ENCODE measurements around the gene ELOF1.
A peak's percentile ranks its signal among the peaks of the same experiment; 100 is the strongest.

The ELOF1 gene

GRCh38 chr19:11597202-11598102 is 38.4 kb upstream of the ELOF1 start, which contains the start of gene ZNF627:
Gene ZNF627 (plus strand): TSS chr19:11597483. CDS start chr19:11597628, 145 bp downstream.
- no peaks in the 10 kb centered on the region for H3K27me3 ChIP-seq
- H3K4me1 ChIP-seq (ENCODE audit: control insufficient read depth in 1 of 2, insufficient read depth in 1 of 2, low read depth in 1 of 2, low read length in 1 of 2) = peaks cover 13 to 14% of the 10 kb centered on the region in 2 experiments
- peak within 1 kb of the TSS; percentile 92 to 94 for H3K4me3 ChIP-seq (ENCODE audit: low read depth in 1 of 2, low read length in 1 of 2)
- TF ChIP-seq CTCF (IDR thresholded peaks at IDR 0.05) = peak; percentile 65
- H3K27ac ChIP-seq = peak within 1 kb of the TSS; percentile 87
- no peaks in the 10 kb centered on the region for H3K9me3 ChIP-seq
- no peaks in the 10 kb centered on the region for H3K36me3 ChIP-seq

GRCh38 chr19:11596156-11596555 is 37.1 kb upstream of the ELOF1 start:
- TF ChIP-seq CTCF (IDR thresholded peaks at IDR 0.05) = no peak
- Histone ChIP-seq H3K9me3 (no peaks in the 10 kb centered on the region), H3K27ac (no peak overlapping the region), H3K36me3 (no peaks in the 10 kb centered on the region), H3K4me1 (ENCODE audit: control insufficient read depth in 1 of 2, insufficient read depth in 1 of 2, low read depth in 1 of 2, low read length in 1 of 2) (peaks cover 13 to 14% of the 10 kb centered on the region in 2 experiments), H3K27me3 (no peaks in the 10 kb centered on the region), H3K4me3 (ENCODE audit: low read depth in 1 of 2, low read length in 1 of 2) (no peak overlapping the region)

GRCh38 chr19:11594084-11594483 is 35.1 kb upstream of the ELOF1 start:
- H3K27ac ChIP-seq = no peak overlapping the region
- H3K4me3 ChIP-seq (ENCODE audit: low read depth in 1 of 2, low read length in 1 of 2) = no peak overlapping the region
- no peak for TF ChIP-seq CTCF (IDR thresholded peaks at IDR 0.05)
- H3K36me3 ChIP-seq = no peaks in the 10 kb centered on the region
- peaks cover 13 to 14% of the 10 kb centered on the region in 2 experiments for H3K4me1 ChIP-seq (ENCODE audit: control insufficient read depth in 1 of 2, insufficient read depth in 1 of 2, low read depth in 1 of 2, low read length in 1 of 2)
- no peaks in the 10 kb centered on the region for H3K27me3 ChIP-seq
- no peaks in the 10 kb centered on the region for H3K9me3 ChIP-seq

- Histone ChIP-seq H3K4me3 (ENCODE audit: low read depth in 1 of 2, low read length in 1 of 2) (no peak overlapping the region), H3K27me3 (no peaks in the 10 kb centered on the region), H3K9me3 (no peaks in the 10 kb centered on the region), H3K36me3 (no peaks in the 10 kb centered on the region), H3K27ac (no peak overlapping the region), H3K4me1 (ENCODE audit: control insufficient read depth in 1 of 2, insufficient read depth in 1 of 2, low read depth in 1 of 2, low read length in 1 of 2) (peaks cover 8 to 18% of the 10 kb centered on the region in 2 experiments)
- TF ChIP-seq CTCF (IDR thresholded peaks at IDR 0.05) = no peak
Observed at GRCh38 chr19:11587975-11588631, 29.1 kb upstream of the ELOF1 start.

- Histone ChIP-seq H3K4me1 (ENCODE audit: control insufficient read depth in 1 of 2, insufficient read depth in 1 of 2, low read depth in 1 of 2, low read length in 1 of 2) (peaks cover 8 to 18% of the 10 kb centered on the region in 2 experiments), H3K27me3 (no peaks in the 10 kb centered on the region), H3K36me3 (no peaks in the 10 kb centered on the region), H3K27ac (no peak overlapping the region), H3K4me3 (ENCODE audit: low read depth in 1 of 2, low read length in 1 of 2) (no peak overlapping the region), H3K9me3 (no peaks in the 10 kb centered on the region)
- TF ChIP-seq CTCF (IDR thresholded peaks at IDR 0.05) = peak; percentile 91
Observed at GRCh38 chr19:11587302-11587974, 28.4 kb upstream of the ELOF1 start.
